GM21381 (cell line): ENCODE measurements around the gene SP140.
A peak's percentile ranks its signal among the peaks of the same experiment; 100 is the strongest.
"Not testable (repeated sequence)": the region's sequence is repeated elsewhere in the genome, so short reads cannot be mapped to it uniquely, and the experiment has no call there.

Experiments
- ATAC-seq: cut with Tn5 transposase; IDR thresholded peaks from one replicate; pipeline ENCODE4 v1.9.1; 2021; ENCODE audit warnings: mild to moderate bottlenecking, moderate library complexity; ENCODE audit not compliant: unreplicated experiment

Gene SP140

DNA sequence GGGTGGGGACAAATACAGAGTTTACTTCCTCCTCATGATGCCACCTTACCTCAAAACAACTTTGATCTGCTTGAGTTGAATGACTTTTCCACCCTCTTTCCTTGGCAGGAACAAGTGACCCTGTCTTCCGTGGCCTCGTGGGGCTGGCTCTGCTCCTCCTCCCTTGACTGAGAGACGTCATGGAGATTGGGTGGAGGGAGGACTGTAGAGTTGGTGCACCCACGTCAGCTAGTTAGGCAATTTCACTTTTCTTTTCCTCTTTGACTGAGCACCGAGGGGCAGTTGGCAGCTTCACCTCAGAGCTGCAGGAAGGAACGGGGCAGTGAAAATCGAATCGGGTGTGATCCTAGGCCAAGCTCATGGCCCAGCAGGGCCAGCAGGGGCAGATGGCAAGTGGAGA is at the start of gene SP140:
SP140 (plus strand) TSS at position 251 of the 400 bp plus-strand sequence; CDS start at position 360, 109 bp downstream.
- peak; percentile 73 for ATAC-seq

DNA sequence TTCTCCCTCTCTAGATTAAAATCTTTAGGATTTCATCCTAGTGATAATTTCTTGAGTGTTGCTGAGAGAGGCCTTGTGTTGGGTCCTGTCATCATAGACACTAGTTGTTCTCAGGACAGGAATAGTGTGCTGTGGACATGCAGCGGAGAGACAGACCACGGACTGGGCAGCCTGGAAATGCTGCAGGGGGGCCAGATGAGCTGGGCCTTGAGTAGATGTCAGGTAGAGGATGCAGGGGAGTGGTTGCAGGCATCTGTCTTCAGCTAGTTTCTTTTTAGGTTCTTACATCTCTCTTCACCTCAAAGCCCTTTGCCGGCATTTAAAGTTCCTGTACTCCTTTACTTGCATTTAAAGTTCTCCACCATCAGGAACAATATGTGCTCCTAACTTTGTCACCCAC is 48.5 kb upstream of the SP140 start:
- ATAC-seq = no peak

DNA sequence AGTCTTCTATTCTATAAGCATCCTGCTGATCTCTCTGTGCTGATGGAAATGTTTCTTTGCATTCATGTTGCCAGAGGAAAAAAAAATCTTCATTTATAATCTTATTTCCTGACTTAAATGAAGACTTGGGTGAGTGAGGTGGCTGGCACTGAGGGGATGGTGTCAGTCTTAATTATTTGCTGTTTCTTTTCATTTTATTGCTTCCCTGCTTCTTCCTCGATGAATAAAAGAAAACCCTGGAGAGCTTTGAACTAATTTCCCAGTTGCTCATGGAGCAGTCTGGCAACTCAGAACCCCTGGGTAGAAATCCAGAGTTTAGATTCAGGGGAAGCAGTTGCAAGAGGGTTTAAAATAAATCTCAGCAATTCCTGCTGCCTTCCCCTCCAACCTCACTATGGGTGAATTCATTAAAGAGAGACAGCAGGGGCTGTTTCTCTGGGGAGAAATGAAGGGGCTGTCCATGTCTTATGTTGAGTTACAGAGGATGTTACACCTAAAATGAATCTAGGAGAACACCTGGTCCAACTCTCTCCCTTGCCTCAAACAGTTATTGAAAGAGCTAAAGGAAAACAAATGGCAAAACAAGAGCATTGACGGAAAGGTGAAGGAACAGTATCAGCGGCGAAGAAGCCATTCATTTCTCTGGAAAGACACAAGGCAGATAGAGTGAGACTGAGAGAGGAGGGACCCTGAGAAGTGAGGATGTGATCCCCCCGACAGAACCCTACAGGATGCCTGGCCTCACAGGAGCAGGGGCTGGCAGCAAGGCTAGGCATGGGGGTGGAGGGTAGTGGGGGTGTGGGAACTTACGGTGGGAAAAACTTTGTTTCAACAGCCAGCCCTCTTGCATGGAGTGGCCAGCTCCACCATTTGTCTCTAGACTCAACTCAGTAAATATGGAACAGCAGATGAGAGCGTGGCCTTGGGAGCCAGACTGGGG is 46.7 kb upstream of the SP140 start:
- ATAC-seq = no peak

DNA sequence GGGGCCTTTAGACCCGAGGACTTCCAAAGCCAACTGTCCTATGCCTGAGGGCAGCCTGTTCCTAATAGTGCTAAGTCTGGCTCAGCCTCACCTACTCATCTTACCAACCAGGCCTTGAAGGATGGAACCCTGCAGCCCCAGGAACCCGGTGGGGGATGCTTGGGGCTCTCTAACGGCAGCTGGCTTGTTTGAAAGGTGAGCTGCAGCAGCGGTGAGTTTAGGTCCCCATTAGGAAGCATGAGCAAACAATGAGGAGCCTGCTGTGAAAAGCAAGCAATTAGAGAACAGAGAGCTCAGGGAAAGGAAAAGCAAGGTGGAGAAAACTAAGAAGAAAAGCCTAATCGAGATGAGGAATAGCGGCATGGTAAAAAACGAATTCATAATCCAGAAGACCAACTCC is 45.6 kb upstream of the SP140 start:
- no peak for ATAC-seq

DNA sequence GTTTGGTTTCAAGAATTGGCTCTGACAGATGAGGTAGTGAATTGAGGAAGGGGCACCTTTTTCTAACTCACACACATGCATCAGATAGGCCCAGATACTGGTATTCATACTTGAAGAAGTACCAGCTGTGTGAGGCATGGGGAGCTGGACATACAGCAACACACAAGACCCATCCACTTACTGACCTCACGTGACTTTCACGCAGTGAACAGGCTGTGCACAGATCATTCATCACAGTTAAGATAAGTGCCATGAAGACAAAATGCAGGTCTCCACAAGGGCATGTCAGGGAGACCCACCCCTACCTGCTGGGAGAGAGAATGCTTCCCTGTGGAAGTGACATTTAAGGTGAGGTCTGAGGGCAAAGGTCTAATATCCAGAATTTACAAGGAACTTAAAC is 44.3 kb upstream of the SP140 start:
- ATAC-seq = no peak

DNA sequence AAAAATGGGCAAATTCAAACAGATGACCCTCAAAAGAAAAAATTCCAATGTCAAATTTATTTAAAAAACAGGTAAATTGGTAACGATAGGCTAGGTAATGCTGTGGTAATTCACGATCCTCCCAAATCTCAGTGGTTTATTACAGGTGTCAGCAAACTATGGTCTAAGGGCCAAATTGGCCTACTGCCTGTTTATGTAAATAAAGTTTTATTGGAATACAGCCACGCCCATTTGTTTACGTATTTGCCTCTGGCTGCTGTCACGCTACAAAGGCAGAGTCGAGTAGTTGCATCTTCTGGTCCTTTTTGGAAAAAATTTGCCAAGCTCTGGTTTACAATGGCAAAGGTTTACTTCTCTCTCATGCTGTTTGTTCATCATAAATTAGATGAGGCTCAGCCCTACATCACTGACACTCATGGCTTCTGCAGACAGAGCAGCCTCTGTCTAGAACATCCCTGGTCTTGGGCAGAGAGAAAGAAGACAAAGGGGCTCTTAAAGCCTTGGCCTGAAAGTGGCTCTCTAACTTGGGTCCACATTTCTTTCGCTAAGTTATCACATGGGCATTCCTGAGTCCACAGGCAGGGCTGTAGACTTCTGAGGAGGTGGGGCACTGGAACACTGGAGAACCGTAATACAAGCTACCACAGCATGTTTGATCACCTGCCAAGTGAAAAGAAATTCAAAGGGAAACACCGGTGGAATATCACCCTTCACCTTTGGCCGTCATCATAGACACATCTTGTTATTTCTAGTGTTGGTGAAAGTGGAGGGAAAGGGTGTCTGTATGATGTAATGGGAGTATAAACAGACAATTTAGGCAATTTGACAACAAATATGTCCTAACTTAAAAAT is 40.6 kb upstream of the SP140 start:
- no peak for ATAC-seq

DNA sequence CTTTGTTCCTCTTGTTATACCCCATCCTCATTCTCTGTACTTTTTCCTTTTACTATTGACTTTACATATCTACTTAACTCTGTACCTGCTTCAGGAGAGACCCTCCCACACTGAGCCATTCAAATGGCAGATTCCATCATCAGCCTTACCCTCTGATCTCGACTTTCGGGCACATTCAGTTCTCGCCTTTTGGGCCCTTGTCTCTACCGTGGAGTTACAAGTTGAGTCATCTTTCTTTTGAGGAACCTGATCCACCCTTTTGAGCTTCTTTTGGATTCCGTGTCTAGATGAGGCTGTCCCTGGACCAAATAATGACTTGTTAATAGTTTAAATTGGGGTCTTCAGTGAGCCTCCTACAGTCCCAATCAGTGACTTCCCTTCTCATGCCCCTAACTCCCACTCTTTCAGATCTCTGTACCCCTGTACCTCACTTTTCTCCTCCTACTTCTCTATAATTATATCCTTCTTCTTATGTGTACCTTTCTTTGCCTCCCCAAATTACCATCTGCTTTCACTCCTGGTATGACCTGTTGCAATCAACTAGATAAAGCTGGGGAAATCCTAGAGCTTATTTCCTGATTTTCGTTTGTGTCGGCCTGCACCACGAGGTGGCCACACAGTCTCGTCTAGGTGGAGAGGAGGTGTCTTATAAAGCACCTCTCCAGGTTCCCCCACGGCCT is 23.0 kb upstream of the SP140 start:
- peak; percentile 44 for ATAC-seq

DNA sequence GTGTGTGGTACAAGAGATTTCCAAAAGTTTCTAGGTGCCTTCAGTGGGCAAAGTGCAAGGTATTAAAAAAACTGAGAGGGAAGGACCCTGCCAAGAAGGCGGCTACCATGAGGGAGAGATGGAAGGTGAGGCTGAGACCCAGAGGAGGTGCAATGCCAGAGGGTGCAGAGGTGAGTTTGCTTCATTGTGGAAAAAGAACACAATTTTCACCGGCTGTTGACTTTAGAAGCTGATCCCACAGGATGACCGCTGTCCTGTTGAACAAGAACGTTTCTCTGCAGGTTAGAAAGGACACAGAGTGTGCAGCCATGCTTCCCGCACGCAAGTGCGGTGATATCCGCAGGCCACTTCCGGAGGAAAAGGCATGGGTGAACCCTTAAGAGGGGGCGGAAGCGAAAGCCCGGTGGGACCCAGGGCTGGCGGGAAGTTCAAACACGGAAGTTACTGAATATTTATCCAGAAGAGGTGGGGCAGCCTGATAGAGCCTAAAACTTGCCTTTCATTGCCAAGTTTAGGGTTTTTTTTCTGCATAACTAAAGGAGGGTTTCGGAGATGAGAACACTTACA is 22.3 kb upstream of the SP140 start:
- peak; percentile 51 for ATAC-seq

DNA sequence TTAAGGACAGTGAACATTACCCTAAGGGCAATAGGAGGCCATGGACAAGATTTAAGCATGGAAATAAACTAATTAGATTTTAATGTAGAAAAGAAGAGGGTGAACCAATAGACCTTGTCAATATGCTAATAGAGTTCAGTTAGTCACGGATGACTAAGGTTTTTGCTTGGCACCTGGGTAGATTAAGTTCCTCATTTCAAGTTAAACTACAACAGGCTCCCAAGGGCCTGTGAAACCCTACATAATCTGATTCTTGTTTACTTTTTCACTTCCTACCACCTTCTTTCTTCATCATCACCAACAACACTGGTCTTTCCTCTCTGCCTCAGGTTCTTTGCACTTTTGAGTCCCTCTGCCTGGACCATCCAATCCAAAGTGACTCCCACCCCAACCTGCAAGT is 20.5 kb upstream of the SP140 start:
- ATAC-seq = peak; percentile 49

DNA sequence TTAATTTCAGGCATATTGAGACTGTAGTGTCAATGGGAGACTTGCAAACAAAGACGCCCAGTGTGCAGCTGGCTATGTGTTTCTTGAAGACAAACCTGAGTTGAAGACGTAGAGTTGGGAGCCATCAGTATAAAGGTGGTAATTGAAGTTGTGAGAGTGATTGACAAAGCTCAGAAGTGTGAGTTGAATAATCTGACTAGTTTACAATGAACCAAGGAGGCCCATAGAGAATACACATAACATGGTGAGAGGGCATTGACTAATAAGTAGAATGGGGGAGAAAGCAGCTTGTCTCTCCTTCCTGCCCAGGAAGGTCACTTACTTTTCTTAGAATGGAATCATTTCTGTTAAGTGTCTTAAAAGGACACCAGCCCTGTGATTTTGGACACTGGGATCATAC is 19.8 kb upstream of the SP140 start:
- ATAC-seq = no peak

DNA sequence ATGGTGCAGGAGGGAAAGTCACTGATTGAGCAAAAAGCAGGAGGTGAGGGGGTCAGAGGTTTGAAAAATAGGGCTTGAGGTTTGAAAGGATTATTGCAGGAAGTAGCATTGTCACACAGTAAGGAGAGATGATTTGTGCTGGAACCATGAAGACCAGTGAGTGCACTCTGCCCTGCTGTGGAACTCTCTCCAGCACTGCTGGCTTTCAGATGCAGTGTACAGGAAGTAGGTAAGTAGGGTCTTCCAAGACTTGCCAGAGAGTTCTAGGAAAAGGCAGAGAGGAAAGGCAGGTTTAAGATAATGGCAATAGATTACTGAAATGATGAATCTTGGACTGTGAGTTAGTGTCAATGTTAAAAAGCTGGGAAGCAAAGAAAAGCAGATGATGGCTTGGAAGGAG is 17.0 kb upstream of the SP140 start:
- no peak for ATAC-seq

DNA sequence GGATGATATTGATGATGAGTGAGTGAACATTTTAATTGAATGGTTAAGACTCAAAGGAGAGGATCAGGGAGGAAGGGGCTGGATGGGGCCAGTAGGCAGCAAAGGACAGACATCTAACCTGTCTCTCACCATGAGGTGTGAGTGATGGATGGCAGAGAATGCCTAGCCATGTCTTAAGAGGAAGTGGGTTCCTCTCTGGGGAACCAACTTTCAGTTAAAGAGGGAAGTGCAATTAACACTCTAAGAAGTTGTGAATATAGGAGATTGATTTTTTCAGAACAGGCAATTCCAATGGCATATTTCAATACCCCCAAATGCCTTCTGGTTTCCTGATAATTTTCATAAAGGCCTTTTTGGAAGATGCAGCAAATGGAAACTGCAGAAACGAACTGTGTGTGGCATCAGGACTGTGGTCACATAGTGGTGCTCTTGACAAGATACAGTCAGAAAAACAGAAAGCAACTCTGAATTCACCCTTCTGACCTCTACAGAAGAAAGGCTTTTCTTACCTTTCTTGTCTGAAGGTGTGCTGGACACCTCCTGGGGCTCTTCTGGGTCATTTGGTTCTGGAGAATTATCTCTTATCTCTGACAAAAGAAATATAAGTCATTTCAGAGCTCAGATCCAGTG is 16.0 kb upstream of the SP140 start:
- ATAC-seq = peak; percentile 47

DNA sequence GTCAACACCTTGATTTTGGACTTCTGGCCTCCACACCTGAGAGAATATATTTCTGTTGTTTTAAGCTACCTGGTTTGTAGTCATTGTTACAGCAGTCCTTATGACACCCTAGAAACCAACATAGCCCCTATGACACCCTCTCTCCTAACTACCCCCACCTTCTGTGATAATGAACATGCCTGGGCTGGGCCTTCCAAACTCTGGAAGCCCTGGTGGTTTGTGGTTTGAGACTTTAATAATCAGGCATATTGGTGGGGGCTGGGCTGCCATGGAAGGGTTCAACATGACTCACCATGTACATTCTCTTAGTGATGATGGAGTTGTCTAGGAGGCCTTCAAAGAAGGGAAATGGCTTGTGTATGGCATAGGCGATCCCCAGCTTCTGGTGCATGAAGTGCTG is 9.0 kb upstream of the SP140 start:
- no peak for ATAC-seq

DNA sequence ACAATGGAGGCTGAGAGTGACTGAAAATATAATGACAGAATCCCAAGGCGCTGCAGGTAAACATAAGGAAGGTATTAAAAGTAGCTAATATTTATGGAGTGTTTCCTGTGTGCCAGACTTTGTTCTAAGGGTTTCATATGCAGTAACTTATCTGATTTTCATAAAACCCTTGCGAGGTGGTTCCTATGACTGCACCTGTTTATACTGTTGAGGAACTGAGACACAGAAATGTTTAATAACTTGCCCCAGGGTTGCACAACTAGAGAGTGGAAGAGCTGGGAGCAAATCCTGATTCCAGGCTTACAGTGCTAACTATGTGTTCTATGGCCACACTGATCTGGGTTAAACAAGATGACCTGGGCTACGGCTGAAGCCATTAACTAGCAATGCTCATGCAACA is 8.1 kb upstream of the SP140 start:
- ATAC-seq = no peak

DNA sequence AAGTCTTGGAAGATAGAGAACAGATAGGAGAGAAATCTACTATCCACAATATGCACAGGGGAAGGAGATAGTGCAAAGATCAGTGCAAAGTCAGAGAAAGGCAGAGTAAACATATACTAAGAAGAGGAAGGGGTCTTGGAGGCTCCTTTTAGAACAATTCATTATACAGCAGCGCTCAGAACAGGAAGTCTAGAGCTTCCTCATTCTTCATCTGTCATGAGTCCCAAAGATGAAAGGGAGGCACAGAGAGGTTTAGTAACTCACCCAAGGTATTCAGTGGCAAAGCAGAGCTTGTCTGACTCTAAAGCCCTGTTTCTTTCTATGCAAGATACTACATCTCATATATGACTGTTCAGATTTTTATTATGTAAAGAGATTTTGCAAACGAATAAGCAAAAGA is 7.1 kb upstream of the SP140 start:
- ATAC-seq = no peak

DNA sequence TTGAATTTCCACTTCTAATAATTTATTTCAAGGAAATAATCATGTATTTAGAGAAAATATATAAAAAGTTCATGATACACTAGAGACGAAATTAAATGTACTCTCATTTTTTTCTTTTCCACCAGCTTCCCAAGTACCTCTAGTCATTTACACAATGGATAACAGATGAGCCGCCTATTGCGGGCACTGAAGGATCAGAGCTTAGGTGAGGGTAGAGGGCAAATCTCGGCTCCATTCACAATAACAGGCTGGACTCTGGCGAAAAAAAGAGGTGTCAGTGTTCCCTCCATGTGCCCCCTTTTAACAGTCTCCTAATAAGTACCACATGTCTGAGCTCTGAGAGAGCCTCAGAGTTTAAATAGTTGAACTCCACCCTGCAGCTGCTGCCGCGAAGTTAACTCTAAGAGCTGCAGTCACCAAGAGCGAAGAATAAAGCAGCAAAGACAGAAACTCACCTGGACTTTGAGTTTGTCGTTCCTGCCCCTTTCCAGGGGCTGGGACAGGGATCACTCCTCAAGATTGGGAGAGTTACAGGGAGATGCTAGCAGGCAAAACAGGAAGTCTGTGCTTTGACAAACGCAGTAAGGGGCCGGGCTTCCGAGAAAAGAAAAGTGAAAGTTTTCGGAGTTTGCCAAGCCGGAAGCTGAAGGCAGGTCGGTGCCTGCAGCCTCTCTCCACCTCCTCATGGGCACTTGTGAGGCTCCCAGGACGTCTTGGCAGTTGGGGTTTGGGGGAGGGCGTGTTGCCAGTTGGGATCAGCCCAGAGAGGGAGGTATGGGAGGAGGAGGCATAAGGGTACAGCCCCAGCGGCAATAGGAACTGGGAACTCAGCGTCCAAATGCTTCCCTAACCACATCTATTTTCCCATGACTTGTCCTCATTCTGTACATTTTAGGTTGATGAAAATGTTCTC is 5.9 kb upstream of the SP140 start, which contains the start of gene SP110:
SP110 (minus strand) TSS at position 566 of the 913 bp plus-strand sequence. CDS start 3,057 bp downstream, outside the sequence.
- peak; percentile 82 for ATAC-seq

DNA sequence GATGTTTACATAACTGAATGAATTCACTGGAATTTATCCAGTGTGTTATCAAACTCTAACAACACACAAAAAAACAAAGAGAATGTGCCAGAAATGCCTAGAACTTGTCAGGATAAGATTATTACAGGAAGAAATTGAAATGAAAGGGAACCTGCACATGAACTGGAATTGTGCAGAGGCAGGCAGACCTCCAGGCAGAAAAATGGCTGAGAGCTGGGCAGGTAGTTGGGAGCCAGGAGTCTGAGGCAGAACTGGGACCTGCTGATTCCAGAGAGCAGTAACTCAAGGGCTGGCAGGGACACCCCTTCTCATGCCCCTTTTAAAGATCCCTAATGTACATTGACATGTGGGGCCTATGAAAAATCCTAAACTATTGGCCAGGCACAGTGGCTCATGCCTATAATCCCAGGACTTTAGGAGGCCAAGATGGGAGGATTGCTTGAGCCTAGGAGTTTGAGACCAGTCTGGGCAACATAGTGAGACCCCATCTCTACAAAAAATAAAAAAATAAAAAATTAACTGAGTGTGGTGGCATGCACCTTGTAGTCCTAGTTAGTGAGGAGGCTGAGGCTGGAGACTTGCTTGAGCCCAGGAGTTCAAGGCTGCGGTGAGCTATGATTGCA is 5.1 kb upstream of the SP140 start:
- ATAC-seq = no peak

DNA sequence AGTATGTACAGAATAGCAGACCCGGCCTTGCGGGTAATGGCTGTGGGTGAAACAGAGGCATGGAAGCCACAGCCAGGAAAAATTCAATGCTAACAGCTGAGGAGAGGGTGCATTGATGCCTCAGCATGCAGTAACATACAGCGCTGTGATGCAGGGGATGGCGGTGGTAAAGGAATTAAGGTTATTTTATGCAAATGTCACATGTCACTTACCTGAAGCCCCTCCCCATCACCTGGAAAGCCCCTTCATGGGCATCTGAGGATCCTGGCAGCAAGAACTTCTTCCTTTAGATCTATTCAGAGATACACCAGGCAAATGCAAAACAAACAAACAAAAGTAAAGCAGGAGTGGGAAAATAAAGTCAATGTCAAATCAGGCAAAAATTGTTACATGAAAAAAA is 4.0 kb upstream of the SP140 start:
- no peak for ATAC-seq

DNA sequence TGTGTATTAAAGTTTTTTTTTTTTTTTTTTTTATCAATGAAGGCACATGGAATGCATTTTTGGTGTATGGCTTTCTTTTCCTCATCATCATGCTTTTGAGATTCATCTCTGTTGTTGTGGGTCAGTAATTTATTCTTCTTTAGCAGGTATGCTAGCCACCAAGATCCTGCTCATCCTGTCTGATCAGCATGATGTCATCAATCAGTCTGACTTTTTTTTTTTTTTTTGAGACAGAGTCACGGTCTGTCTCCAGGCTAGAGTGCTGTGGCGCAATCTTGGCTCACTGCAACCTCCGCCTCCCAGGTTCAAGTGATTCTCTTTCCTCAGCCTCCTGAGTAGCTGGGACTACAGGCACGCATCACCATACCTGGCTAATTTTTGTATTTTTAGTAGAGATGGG is 2.7 kb upstream of the SP140 start:
- ATAC-seq = not testable (repeated sequence)
